Measurements from ENCODE around the gene SLC8A1.

SLC8A1 gene

GRCh38 chr2:40273734-40274182, 178.1 kb downstream of the SLC8A1 start:
- no peak for TF ChIP-seq CTCF (conservative IDR thresholded peaks at IDR 0.05; ENCODE audit: low read depth)
- POLR2A ChIA-PET (ENCODE audit: low non-redundant PET) = no interaction called here
- CTCF ChIA-PET = no interaction called here

DNA sequence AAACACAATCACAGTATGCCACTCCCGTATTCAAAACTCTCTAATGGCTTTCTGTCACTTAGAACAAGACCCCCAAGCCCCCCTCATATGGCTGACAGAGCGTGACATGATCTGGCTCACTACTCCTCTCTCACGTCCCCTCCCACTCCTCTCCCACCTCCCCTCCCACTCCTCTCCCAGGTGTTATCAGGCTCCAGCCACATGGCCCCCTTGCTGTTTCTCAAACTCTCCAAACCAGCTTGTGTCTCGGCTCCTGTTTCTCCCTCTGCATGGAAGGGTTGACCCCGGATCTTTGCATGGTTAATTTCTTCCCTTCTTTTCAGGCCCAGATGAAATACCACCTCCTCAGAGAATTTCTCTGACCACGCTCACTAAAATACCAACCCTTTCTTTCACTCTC, 180.8 kb downstream of the SLC8A1 start:
- TF ChIP-seq CTCF (conservative IDR thresholded peaks at IDR 0.05; ENCODE audit: low read depth) = no peak
- ChIA-PET CTCF (no interaction called here), POLR2A (ENCODE audit: low non-redundant PET) (no interaction called here)
- no peak for DNase-seq (ENCODE audit: low spot score)
- no peak overlapping the region for H3K27ac ChIP-seq

More at GRCh38 chr2:40273734-40274182, 178.1 kb downstream of the SLC8A1 start:
- no peak overlapping the region for H3K27ac ChIP-seq
- DNase-seq (ENCODE audit: low spot score) = no peak

GRCh38 chr2:40270372-40270771, 181.5 kb downstream of the SLC8A1 start:
- H3K27ac ChIP-seq = no peak overlapping the region
- ChIA-PET POLR2A (ENCODE audit: low non-redundant PET) (no interaction called here), CTCF (no interaction called here)
- DNase-seq (ENCODE audit: low spot score) = no peak
- TF ChIP-seq CTCF (conservative IDR thresholded peaks at IDR 0.05; ENCODE audit: low read depth) = no peak

DNA sequence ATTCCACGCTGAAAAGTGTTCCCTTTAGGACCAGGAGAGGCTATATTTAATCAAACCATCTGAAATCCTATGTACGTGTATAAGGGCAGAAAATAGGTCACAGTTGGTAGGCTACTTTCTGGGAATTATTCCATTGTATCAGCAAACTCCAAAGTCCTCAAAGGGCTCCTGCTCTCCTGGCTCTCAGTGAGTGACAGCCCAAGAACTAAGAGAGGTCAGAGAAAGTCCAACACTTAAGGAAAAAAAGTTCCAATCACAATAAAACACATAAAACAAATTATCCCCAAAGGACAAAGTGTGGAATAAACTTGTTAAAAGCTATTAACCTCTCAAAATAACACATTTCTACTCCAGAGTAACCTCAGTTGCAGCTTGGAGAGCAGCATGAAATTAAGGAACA, 183.3 kb downstream of the SLC8A1 start:
- H3K27ac ChIP-seq = no peak overlapping the region
- CTCF ChIA-PET = no interaction called here
- no peak for DNase-seq (ENCODE audit: low spot score)
- POLR2A ChIA-PET (ENCODE audit: low non-redundant PET) = no interaction called here
- TF ChIP-seq CTCF (conservative IDR thresholded peaks at IDR 0.05; ENCODE audit: low read depth) = no peak

DNA sequence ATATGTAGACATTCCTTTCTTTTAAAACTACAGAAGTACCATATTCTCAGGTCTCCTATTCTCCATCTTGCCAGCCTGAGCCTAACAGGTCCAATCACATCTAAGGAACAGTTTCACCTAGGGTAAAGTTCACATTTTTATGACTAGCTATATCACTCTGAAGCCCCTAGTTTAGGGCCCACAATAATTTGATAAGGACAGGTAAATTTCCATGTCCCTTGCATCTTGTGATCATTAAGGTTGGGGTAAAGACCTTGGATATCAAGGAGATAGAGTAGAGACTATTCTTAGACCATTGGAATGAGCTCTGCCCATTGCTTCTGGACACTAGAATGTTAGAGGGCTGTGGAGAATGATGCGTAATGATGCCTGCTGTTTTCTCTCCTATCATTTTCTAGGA, 185.7 kb downstream of the SLC8A1 start:
- H3K27ac ChIP-seq = no peak overlapping the region
- ChIA-PET CTCF (no interaction called here), POLR2A (ENCODE audit: low non-redundant PET) (no interaction called here)
- no peak for DNase-seq (ENCODE audit: low spot score)
- TF ChIP-seq CTCF (conservative IDR thresholded peaks at IDR 0.05; ENCODE audit: low read depth) = no peak

GRCh38 chr2:40265602-40266001, 186.3 kb downstream of the SLC8A1 start:
- TF ChIP-seq CTCF (conservative IDR thresholded peaks at IDR 0.05; ENCODE audit: low read depth) = no peak
- CTCF ChIA-PET = no interaction called here

GRCh38 chr2:40261042-40261441, 190.8 kb downstream of the SLC8A1 start:
- no peak for DNase-seq (ENCODE audit: low spot score)
- TF ChIP-seq CTCF (conservative IDR thresholded peaks at IDR 0.05; ENCODE audit: low read depth) = no peak
- CTCF ChIA-PET = no interaction called here
- POLR2A ChIA-PET (ENCODE audit: low non-redundant PET) = interaction anchor here (0.6 kb wide), 1 partner anchor 94 kb away, joined by 3 read pairs; no protein-coding TSS in a partner anchor
- H3K27ac ChIP-seq = no peak overlapping the region

More at GRCh38 chr2:40265602-40266001, 186.3 kb downstream of the SLC8A1 start:
- DNase-seq (ENCODE audit: low spot score) = no peak
- POLR2A ChIA-PET (ENCODE audit: low non-redundant PET) = no interaction called here
- H3K27ac ChIP-seq = no peak overlapping the region
